Colonic mucosa (tissue), 4 donors: Measurements from ENCODE around the gene KLF16. TPM values are rescaled to one million over a fixed set of nuclear protein-coding genes. Genes with fewer than 3 reads are reported as not detected.

Source experiments
- DNase-seq: peaks from one replicate; pipeline ENCODE4 v3.0.0-alpha.2; 2020
- H3K27ac ChIP-seq: fragments of 200-600 bp; one replicate; pipeline ENCODE4 v1.8.0; 2021
- H3K27me3 ChIP-seq: fragments of 200-600 bp; one replicate; pipeline ENCODE4 v1.8.0; 2021
- H3K36me3 ChIP-seq: fragments of 200-600 bp; one replicate; pipeline ENCODE4 v1.8.0; 2021
- H3K4me1 ChIP-seq: fragments of 200-600 bp; one replicate; pipeline ENCODE4 v1.8.0; 2021; ENCODE audit warnings: mild to moderate bottlenecking
- H3K4me3 ChIP-seq: fragments of 200-600 bp; one replicate; pipeline ENCODE4 v1.8.0; 2021
- H3K9ac ChIP-seq, 2 donors: one replicate each; pipeline ENCODE4 v1.7.0; 2013; ENCODE audit warnings: control low read depth in 2 of 2, low read depth in 2 of 2, low read length in 2 of 2
- H3K9me3 ChIP-seq: fragments of 200-600 bp; one replicate; pipeline ENCODE4 v1.8.0; 2021
- intact Hi-C: fragments of 100-400 bp; cut with DNase I; formaldehyde crosslinking; loops from one replicate; pipeline ENCODE4 v1.14.1; 2022
- total RNA-seq, 2 donors: library from RNA; stranded (reverse); fragmentation: NEBNext Ultra II Directional in 1 of 2; extraction: Animal tissue kit (Norgen Biotek cat#: 25700) in 1 of 2; gene quantifications; one replicate each; pipeline ENCODE4 v1.2.1, GENCODE V29; 2021
- TF ChIP-seq, protein P1 (sequence below): fragments of 200-600 bp; IDR thresholded peaks from one replicate; pipeline ENCODE4 v1.8.0; 2022; ENCODE audit warnings: antibody characterized with exemption, mild to moderate bottlenecking
- donor health status: healthy.
- donor health status: DM: no; HTN: no; CAD: no.
- donor health status: DM: no; HTN: no; CAD: no.

Gene KLF16
- total RNA-seq, 2 donors from 2014 or later, result 31.1 to 34.8 TPM

DNA sequence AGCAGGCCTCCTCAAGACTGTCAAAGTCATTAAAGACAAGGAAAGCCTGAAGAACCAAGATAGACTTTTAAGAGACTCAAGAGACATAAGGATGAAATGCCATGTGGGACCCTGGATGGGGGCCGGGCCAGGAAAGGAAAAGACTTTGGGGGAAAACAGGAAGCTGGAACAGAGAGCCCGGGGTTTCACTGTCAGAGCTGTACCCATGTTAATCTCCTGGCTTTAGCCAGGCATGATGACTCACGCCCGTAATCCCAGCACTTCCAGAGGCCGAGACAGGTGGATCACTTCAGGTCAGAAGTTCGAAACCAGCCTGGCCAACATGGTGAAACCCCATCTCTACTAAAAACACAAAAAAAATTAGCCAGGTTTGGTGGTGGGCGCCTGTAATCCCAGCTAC is 5.6 kb upstream of the KLF16 start:
- TF ChIP-seq, protein P1, sequence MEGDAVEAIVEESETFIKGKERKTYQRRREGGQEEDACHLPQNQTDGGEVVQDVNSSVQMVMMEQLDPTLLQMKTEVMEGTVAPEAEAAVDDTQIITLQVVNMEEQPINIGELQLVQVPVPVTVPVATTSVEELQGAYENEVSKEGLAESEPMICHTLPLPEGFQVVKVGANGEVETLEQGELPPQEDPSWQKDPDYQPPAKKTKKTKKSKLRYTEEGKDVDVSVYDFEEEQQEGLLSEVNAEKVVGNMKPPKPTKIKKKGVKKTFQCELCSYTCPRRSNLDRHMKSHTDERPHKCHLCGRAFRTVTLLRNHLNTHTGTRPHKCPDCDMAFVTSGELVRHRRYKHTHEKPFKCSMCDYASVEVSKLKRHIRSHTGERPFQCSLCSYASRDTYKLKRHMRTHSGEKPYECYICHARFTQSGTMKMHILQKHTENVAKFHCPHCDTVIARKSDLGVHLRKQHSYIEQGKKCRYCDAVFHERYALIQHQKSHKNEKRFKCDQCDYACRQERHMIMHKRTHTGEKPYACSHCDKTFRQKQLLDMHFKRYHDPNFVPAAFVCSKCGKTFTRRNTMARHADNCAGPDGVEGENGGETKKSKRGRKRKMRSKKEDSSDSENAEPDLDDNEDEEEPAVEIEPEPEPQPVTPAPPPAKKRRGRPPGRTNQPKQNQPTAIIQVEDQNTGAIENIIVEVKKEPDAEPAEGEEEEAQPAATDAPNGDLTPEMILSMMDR, result no peak
- H3K9ac ChIP-seq, result no peak overlapping the region
- intact Hi-C loops, result no loop called here
- H3K4me3 ChIP-seq, result no peak overlapping the region
- no peak overlapping the region for H3K27ac ChIP-seq
- no peaks in the 10 kb centered on the region for H3K27me3 ChIP-seq
- no peaks in the 10 kb centered on the region for H3K9me3 ChIP-seq
- no peaks in the 10 kb centered on the region for H3K36me3 ChIP-seq
- no peak for DNase-seq
- peaks cover 3% of the 10 kb centered on the region for H3K4me1 ChIP-seq

DNA sequence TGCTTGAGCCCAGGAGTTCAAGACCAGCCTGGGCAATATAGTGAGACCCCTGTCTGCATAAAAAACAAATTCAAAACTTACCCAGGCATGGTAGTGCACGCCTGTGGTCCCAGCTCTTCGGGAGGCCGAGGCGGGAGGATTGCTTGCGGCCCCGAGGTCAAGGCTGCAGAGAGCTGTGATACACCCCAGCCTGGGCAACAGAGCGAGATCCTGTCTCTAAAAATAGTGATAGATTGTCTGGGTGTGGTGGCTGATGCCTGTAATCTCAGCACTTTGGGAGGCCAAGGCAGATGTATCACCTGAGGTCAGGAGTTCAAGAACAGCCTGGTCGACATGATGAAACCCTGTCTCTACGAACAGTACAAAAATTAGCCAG is 4.0 kb upstream of the KLF16 start:
- no peak overlapping the region for H3K4me3 ChIP-seq
- H3K36me3 ChIP-seq, result no peaks in the 10 kb centered on the region
- intact Hi-C loops, result no loop called here
- H3K4me1 ChIP-seq, result no peaks in the 10 kb centered on the region
- no peak overlapping the region for H3K9ac ChIP-seq
- no peak overlapping the region for H3K27ac ChIP-seq
- no peaks in the 10 kb centered on the region for H3K27me3 ChIP-seq
- TF ChIP-seq, protein P1, result no peak
- H3K9me3 ChIP-seq, result no peaks in the 10 kb centered on the region
- DNase-seq, result no peak

DNA sequence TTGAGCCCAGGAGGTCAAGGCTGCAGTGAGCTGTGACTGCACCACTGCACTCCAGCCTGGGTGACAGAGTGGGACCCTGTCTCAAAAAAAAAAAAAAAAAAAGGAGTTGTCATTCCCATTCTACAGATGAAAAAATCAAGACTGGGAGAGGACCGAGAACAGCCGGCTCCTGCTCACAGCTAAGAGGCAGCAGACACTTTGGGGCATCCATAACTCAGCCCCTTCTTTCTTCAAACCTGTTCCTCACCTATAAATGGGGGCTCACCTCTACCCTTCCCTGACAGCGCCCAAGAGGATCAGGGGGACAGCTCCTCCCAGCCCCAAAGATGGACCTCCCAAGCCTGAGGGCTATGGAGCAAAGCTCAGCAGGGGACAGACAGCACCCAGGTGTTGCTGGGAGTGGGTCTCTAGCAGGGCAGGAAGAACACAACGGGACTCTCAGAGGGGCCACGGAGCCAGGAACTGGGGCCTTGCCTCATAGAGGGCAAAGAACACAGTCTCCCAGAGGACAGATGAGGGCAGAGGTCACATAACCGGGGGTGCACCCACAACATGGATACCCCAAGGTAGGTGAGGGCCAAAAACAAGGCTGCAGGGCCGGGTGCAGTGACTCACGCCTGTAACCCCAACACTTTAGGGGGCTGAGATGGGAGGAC is 3.4 kb upstream of the KLF16 start:
- no peak overlapping the region for H3K9ac ChIP-seq
- TF ChIP-seq, protein P1, result no peak
- peaks cover 2% of the 10 kb centered on the region for H3K4me1 ChIP-seq
- H3K27me3 ChIP-seq, result no peaks in the 10 kb centered on the region
- no peaks in the 10 kb centered on the region for H3K36me3 ChIP-seq
- DNase-seq, result no peak
- H3K4me3 ChIP-seq, result no peak overlapping the region
- H3K27ac ChIP-seq, result no peak overlapping the region
- intact Hi-C loops, result no loop called here
- no peaks in the 10 kb centered on the region for H3K9me3 ChIP-seq

DNA sequence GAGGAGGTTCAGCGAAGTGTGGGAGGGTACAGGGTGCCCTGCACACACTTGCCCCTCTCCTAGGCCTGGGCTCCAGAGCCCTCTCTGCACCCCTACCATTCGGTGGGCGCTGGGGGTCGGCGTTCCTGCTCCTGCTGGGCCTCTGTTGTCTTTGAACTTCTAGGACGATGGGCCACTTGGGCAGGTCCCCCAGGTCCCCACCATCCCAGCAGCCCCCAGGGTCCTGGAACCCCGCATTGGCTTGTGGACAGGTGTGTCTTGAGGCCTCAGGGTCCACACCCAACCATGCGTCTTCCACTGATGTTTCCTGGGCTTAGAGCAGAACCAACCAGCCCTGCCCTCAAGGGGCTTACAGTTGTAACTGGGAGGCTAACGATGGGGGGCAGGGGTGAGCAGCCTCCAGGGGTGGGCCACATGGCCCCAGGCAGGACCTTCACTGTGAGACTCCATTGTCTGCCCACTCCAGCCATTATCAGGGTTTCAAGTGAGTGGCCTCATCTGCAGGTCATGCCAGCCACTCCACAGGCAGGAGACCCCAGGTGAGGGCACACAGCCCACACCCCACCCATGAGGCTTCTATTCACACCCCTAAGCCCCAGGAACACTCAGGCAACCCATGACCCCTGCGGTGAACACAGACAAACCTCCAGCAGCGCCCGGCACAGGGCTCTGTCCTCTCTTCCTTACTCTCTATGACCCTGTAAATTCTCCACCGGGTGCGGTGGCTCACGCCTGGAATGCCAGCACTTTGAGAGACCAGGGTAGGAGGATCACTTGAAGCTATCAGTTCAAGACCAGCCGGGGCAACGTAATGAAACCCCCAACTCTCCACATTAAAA is 2.0 kb upstream of the KLF16 start:
- TF ChIP-seq, protein P1, result no peak
- Histone ChIP-seq H3K4me1 (peaks cover 13% of the 10 kb centered on the region), H3K9me3 (no peaks in the 10 kb centered on the region), H3K36me3 (no peaks in the 10 kb centered on the region), H3K9ac (peak overlapping the region; percentile 53 to 54), H3K27ac (peak overlapping the region; percentile 91), H3K4me3 (peak overlapping the region; percentile 72), H3K27me3 (no peaks in the 10 kb centered on the region)
- intact Hi-C loops, result no loop called here
- DNase-seq, result no peak

DNA sequence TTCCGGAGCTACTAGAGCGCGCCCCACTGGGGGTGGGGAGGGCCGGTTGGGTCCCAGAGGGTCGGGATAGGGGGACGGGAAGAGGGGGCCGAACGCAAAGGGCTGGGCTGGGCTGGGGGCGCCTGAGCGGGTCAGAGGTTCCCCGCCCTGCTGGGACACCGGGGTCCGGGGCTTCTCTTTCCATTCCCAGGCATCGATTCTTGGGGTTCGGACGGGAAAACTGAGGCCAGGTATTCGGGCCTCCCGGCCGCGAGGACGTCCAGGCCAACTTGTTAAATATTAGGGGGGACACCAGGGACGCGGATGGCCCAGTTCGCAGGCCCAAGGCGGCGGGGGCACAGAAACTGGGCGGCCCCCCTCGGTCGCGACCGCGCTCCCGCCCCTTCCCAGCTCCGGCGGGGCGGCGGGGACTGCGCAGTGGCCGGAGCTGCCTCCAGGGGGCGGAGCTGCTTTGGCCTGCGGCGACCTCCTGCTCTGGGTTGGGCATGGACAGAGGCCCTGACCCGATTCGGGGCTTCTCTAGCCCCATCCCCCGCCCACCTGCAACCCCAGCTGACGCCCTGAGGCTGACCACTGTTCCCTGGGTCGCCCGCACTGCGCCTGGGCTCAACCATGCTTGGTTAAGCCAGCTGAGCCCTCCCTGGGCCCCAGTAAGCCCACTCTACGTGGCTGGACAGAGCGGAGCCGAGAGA is 1.2 kb upstream of the KLF16 start:
- Histone ChIP-seq H3K4me3 (peak overlapping the region; percentile 72), H3K9ac (peak overlapping the region; percentile 53 to 54), H3K27ac (peak overlapping the region; percentile 91), H3K9me3 (no peaks in the 10 kb centered on the region), H3K27me3 (no peaks in the 10 kb centered on the region), H3K36me3 (no peaks in the 10 kb centered on the region), H3K4me1 (peaks cover 21% of the 10 kb centered on the region)
- intact Hi-C loops, result no loop called here
- DNase-seq, result peak; percentile 75
- TF ChIP-seq, protein P1, result peak; percentile 90
